GM12864 (cell line): Measurements from ENCODE around the gene FBXL12.

Source experiments
- DNase-seq: peaks from one replicate; pipeline ENCODE4 v3.0.0-alpha.2; 2011; ENCODE audit warnings: low read depth
- H3K4me3 ChIP-seq: 2 replicates; pipeline ENCODE4 v1.5.1; 2011; ENCODE audit warnings: mild to moderate bottlenecking, low read depth, low read length, control low read depth
- CTCF ChIP-seq: IDR thresholded peaks from 2 replicates; pipeline ENCODE4 v1.5.1; 2011; ENCODE audit warnings: low read depth, mild to moderate bottlenecking, moderate library complexity, low read length, control low read depth, inconsistent platforms; ENCODE audit errors: missing control alignments

Gene FBXL12

DNA sequence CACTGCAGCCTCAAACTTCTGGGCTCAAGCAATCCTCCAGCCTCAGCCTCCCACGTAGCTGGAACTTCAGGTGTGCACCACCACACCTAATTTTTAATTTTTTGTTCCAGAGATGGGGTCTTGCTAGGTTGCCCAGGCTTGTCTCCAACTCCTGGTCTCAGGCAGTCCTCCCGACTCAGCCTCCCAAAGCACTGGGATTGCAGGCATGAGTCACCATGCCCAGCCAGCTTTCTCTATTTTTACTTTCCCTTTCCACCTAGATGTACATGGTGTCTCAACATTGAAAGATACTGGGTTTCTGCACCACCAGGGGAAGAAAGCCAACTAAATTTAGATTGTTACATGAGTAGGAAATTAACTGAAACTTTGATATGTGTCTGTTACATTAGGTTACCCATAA, 36.5 kb downstream of the FBXL12 start:
- TF ChIP-seq CTCF, result no peak
- no peak for DNase-seq
- no peak overlapping the region for H3K4me3 ChIP-seq

DNA sequence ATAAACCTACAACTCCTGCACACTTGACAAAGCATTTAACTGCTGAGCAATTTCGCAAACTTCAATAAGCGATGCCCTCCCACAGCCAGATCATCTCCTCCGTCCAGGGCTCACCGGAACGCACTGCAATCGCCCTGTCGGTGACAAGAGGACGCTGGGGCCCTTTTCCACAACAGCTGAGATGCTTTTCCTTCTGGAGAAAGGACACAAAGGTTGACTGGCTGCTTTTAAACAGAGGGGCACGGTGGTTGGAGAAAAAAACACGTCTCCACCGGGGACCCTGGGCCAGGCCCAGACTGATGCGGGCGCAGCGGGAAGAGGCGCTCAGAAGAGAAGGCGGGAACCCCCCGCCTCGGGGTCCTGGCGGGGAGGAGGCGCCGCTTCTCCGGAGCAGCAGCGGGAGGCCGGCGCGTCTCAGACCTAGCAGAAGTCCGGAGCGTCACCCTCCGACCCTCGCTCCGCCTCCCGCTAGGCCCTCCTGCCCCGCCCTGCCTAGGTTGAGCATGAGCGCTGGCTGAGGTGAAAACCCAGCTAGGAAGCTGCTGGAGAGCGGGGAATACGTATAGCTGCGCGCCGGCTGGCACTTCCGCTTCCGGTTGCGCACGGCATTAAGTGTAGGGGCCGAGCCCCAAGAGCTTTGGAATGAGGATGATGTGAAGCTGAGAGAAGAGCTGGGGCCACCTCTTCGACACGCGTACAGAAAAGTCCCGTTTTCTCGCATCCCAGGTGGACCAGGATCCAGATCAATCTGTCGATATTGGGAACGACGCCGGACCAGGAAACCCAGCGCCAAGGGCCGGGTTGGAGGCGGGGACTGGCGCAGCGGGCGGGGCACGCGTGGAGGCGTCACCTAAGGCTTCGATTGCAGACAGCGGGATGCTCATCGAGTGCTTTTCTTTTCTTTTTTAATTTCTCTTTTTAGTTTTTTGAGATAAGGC, 50.4 kb downstream of the FBXL12 start, which contains the start of gene ZNF846:
Gene ZNF846 (minus strand): TSS at position 564 of the 938 bp plus-strand sequence. CDS start 3,788 bp downstream, outside the sequence.
- TF ChIP-seq CTCF, result no peak
- peak within 1 kb of the TSS; percentile 93 for H3K4me3 ChIP-seq
- DNase-seq, result peak; percentile 93
